Renal pelvis (tissue), 4 donors: Measurements from ENCODE around the gene PFN1. TPM values are rescaled to one million over a fixed set of nuclear protein-coding genes. Genes with fewer than 3 reads are reported as not detected.
A peak's percentile ranks its signal among the peaks of the same experiment; 100 is the strongest.

ENCODE experiments used
- DNase-seq: peaks from one replicate; pipeline ENCODE4 v3.0.0-alpha.2; 2013
- polyA plus RNA-seq, 3 donors: library from polyadenylated mRNA; unstranded; fragments of 120-200 nt; gene quantifications; one replicate each; pipeline ENCODE4 v1.2.1, GENCODE V29; 2013; ENCODE audit not compliant: insufficient read length in 3 of 3

The PFN1 gene
- polyA plus RNA-seq, 3 donors: 401 to 502 (median 460) TPM

- DNase-seq: peak; percentile 89
Measured at GRCh38 chr17:4948931-4949320, 596 bp upstream of the PFN1 start.

GRCh38 chr17:4947411-4948165, 742 bp downstream of the PFN1 start:
- no peak for DNase-seq

DNA sequence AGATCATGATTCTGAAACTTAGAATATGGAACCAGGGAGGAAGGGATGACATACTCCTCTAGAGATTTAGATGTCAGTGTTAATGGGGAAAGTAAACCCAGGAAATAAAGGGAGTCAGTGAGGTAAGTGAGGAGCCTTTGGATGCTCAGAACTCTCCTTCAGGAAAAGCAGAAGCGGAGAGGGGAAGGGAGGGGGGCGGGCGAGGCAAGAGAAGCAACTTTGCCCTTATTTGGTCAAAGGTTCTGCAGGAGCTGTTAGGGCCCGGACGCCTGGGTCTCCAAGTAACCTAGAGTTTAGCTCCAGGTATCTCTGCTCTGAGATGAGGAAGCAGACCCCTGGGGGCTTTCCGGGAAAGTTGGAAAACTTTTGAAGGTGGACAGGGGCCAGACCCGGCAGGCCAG, 1.3 kb downstream of the PFN1 start:
- DNase-seq: no peak

DNA sequence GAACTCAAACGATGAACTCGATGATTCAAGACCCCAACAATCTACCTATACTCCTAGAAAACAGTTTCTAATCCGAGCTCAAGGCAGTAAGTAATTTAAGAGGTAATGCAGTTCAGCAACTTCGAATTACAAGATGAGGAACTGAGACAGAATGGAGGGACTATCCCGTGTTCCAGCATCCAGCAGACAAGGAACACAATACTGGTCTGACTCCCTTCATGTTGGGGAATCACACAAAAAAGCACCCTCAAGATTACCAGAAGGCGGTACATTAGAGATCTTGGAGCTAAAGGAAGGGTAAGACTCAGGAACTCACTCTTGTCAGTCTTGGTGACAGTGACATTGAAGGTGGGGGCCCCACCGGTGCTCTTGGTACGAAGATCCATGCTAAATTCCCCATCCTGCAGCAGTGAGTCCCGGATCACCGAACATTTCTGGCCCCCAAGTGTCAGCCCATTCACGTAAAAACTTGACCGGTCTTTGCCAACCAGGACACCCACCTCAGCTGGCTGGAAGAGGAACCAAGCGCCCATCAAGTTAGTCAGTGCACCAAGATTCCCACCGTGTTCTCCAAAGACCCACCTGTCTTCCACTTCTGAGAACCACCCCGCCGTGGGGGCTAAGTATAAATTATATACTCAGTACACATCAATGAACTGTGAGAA, 1.9 kb downstream of the PFN1 start:
- DNase-seq: no peak

DNA sequence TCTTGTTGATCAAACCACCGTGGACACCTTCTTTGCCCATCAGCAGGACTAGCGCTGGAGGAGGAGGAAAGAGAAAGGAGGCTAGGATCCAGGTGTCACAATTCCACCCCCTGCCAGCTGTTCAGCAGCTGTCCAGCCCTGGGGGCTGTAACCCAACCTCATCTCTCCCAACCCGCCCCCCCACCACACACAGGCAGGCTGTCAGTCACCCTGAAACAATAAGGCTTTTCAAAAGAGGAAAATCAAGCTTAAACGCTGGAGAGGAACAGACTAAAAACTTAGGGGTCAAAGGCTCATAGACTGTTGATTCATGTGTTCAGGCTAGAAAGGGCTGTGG, 2.4 kb downstream of the PFN1 start:
- no peak for DNase-seq

DNA sequence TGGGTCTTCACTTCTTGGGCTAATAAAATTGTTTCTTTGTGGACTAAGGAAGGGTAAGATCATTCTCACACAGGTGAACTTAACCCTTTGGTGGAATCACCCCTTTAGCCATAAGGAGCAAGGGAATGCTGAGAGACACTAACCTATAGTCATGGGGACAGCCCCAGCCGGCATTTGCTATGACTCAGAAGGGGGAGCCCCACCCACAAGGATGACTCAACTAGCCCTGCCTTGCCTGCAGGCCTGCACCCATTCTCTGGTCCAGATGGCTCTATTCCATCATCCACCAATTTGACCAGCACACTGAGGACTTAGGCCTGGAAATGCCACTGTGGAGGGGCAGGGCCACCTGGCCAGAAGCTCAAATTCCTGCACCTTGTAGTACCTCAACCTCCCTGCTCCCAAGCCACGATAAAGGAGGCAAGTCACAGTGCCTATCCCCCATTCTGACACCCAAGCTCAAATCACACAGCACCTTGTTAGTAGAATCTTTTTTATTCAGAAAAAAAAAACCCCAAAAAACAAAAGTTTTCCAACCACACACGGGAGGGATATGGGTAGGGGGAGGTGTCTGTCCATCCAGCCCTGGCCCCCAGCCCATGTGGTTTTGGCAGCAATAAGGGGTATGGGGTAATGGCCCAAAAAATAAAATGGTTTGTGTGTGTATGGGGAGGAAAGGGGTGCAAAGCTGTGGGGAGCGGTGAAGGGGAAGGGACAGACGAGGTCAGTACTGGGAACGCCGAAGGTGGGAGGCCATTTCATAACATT, 3.0 kb downstream of the PFN1 start:
- DNase-seq: no peak

GRCh38 chr17:4944554-4945175, 3.7 kb downstream of the PFN1 start:
- no peak for DNase-seq

GRCh38 chr17:4944163-4944553, 4.2 kb downstream of the PFN1 start:
- no peak for DNase-seq

GRCh38 chr17:4942760-4943508, 5.4 kb downstream of the PFN1 start:
- no peak for DNase-seq

DNA sequence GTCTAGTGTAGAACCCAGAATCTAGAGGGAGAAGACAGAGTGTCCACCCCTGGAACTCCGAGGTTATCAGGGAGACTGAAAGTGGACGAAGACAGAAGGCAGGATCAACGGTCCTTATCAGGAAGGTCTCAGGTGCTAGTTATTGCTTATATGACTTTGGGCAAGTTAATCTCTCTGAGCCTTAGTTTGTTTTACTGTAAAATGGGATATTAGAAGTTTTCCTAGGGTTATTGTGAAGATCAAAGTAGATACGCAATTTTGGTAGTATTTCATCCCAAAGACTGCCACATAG, 7.1 kb downstream of the PFN1 start:
- DNase-seq: no peak

- DNase-seq: no peak
Measured at GRCh38 chr17:4940555-4941318, 7.6 kb downstream of the PFN1 start.

- peak; percentile 100 for DNase-seq
Measured at GRCh38 chr17:4939796-4940554, 8.4 kb downstream of the PFN1 start, which contains the start of the genes RNF167 and SLC25A11. RNF167 (plus strand) TSS chr17:4940268; CDS start chr17:4940910, 642 bp downstream. SLC25A11 (minus strand) TSS chr17:4940046; CDS start chr17:4939910, 136 bp downstream.

GRCh38 chr17:4939546-4939795, 8.9 kb downstream of the PFN1 start:
- no peak for DNase-seq

DNA sequence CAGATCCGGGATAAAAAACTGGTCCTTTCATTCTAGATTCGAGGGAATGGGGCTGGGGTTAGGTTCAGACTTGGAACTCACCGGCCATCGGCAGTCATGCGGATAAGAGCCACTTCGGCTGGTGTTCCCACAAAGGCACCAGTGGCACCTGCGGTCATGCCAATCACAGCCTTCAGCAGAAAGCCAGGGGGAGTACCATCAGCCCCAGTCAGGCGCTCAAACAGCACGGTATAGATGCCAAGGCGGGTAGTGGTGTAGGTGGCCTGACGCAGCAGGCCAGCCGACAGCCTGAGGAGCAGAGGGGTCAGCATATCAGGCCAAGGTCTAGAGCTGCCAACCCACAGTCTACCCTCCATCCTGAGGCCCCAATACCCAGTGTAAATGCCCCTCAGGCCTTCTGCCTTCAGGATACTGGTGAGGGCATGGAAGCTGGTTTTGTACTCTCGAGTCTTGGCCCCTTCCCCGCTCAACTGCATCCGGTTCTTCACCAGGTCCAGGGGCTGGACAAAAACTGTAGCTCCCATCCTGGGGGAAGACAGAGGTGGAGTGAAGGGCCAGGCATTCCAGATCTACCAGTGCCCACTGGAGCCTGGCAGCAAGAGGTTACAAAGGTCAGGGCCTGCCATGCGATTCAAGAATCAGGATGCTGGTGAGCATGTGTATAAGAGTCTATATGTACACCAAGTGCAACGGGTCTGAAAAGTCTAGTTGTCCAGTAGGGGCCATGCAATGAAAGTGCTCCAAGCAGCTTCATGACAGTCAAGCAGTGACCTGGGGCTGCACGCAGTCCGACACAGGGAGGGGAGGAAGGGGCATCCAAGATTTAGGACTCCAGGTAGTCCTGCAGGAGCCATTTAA, 9.4 kb downstream of the PFN1 start:
- DNase-seq: no peak

DNA sequence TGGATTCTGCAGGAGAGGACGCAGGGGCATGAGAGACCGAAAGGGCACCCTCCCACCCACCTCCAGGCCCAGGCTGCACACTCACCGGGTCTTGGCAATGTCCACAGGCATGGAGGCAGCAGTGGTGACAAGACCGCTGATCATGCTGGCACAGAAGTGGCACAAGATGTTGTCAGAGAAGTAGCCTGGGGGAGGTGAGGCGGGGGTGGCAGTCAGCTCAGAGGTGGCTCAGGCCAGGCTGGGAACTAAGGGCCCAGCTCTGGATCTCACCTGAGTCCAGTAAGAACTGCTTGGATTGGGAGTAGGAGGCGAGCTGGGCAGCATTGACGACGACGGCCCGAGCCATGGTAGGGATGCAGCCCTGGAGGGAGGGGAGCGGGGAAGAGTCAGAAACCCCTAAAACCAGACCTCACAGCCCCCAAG, 10.2 kb downstream of the PFN1 start:
- DNase-seq: no peak

GRCh38 chr17:4937553-4937952, 10.8 kb downstream of the PFN1 start:
- no peak for DNase-seq

DNA sequence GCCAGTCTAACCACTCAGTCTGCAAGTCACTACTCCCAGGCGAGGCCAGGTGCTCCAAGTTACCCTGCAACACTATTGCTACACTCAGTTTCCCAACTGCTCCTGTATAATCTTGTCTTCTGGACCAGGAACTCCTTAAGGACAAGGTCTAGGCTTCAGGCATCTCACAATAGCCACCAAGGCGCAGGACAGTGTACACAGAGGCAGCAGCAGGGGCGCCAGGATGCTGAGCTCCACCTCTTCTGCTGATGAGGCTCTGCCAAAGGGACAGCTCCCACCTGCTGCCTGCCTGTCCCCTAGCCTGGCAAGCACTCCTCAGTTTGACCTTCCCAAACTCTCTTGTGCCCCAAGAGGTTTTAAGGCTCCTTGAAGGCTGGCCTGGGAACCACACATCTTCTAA, 11.9 kb downstream of the PFN1 start:
- DNase-seq: no peak

- DNase-seq: no peak
Measured at GRCh38 chr17:4935650-4936049, 12.7 kb downstream of the PFN1 start.

DNA sequence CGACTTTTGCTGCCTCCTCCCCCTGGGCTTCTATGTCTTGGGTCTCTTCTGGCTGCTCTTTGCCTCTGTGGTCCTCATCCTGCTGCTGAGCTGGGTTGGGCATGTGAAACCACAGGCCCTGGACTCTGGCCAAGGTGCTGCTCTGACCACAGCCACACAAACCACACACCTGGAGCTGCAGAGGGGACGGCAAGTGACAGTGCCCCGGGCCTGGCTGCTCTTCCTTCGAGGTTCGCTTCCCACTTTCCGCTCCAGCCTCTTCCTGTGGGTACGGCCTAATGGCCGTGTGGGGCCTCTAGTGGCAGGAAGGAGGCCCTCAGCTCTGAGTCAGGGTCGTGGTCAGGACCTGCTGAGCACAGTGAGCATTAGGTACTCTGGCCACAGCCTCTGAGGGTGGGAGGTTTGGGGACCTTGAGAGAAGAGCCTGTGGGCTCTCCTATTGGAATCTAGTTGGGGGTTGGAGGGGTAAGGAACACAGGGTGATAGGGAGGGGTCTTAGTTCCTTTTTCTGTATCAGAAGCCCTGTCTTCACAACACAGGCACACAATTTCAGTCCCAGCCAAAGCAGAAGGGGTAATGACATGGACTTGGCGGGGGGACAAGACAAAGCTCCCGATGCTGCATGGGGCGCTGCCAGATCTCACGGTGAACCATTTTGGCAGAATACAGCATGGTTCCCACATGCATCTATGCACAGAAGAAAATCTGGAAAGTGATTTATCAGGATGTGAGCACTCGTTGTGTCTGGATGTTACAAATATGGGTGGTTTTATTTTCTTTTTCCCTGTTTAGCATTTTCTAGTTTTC, 14.0 kb downstream of the PFN1 start:
- no peak for DNase-seq
